HCT116 (cell line): ENCODE data around the gene FAM117A. TPM values are rescaled to one million over a fixed set of nuclear protein-coding genes. Genes with fewer than 3 reads are reported as not detected.

Source experiments
- ATAC-seq: fragments of 200-7000 bp; cut with Tn5 transposase; 2 replicates; pipeline ENCODE4 v1.9.1; 2020; ENCODE audit warnings: mild to moderate bottlenecking, moderate library complexity
- BruUV-seq: library from RNA; stranded (reverse); fragments of 400-500 nt; replicated peaks from 2 replicates; lab custom pipeline; 2021; lab: Mats Ljungman, UMichigan
- CTCF ChIA-PET: fragments of 300-600 bp; sonication (Branson Sonifier 250); formaldehyde crosslinking; loops from one replicate; lab custom pipeline; 2021; ENCODE audit warnings: antibody characterized with exemption; lab: Charles Lee
- POLR2A ChIA-PET: fragments of 300-600, 350-600 bp; sonication (Branson Sonifier 250); formaldehyde crosslinking; loops from one replicate; lab custom pipeline; 2021; ENCODE audit warnings: antibody characterized with exemption; lab: Charles Lee
- RAD21 ChIA-PET, 2 experiments: fragments of 300-600 bp; sonication (Branson Sonifier 250); formaldehyde crosslinking; loops; one replicate each; lab custom pipeline; 2023; ENCODE audit warnings: low total read pairs in 2 of 2; ENCODE audit not compliant: uncharacterized antibody in 2 of 2, unreplicated experiment in 2 of 2, low non-redundant PET in 1 of 2; lab: Charles Lee
- DNase-seq: peaks from one replicate; pipeline ENCODE4 v3.0.0-alpha.2; 2010; ENCODE audit warnings: low read depth, low spot score
- H2AFZ ChIP-seq: fragments of 200-600 bp; shearing (Covaris generic), sonication (generic); 2 replicates; pipeline ENCODE4 v1.6.1; 2017; ENCODE audit warnings: low read depth, mixed run types, mixed read lengths, antibody characterized with exemption, low read length; ENCODE audit not compliant: poor library complexity, severe bottlenecking
- H3K27ac ChIP-seq: 2 replicates; pipeline ENCODE4 v1.5.1; 2012; ENCODE audit warnings: low read depth, low read length
- H3K27me3 ChIP-seq: fragments of 200-600 bp; sonication (generic); 2 replicates; pipeline ENCODE4 v1.6.1; 2016; ENCODE audit warnings: mixed run types, low read length, mixed read lengths; ENCODE audit not compliant: insufficient read depth
- H3K36me3 ChIP-seq, 2 experiments: fragments of 200-500 bp in 1 of 2; fragments of 200-600 bp in 1 of 2; sonication (Bioruptor generic) in 1 of 2; sonication (generic) in 1 of 2; 2 replicates each; pipeline versions ENCODE4 v1.5.1 to v1.6.1; 2014 to 2016; ENCODE audit warnings: low read length in 2 of 2, inconsistent platforms in 1 of 2, mixed read lengths in 1 of 2, mixed run types in 1 of 2; ENCODE audit not compliant: insufficient read depth in 2 of 2, control insufficient read depth in 1 of 2
- H3K4me1 ChIP-seq, 2 experiments: fragments of 200-600 bp in 1 of 2; sonication (generic) in 1 of 2; 2 replicates each; pipeline versions ENCODE4 v1.5.1 to v1.6.1; 2012 to 2017; ENCODE audit warnings: low read length in 2 of 2, inconsistent platforms in 1 of 2, mild to moderate bottlenecking in 1 of 2, mixed read lengths in 1 of 2, mixed run types in 1 of 2, moderate library complexity in 1 of 2; ENCODE audit not compliant: insufficient read depth in 2 of 2, control insufficient read depth in 1 of 2
- H3K4me2 ChIP-seq: fragments of 200-600 bp; sonication (generic); 2 replicates; pipeline ENCODE4 v1.6.1; 2017; ENCODE audit warnings: mixed run types, low read length, mixed read lengths
- H3K4me3 ChIP-seq, 2 experiments: fragments of 200-600 bp in 1 of 2; sonication (generic) in 1 of 2; replicated peaks in 1 of 2; 2 replicates each; pipeline ENCODE4 v1.5.1; 2011 to 2016; ENCODE audit warnings: low read length in 2 of 2, control low read depth in 1 of 2, low read depth in 1 of 2, mild to moderate bottlenecking in 1 of 2, mixed read lengths in 1 of 2, mixed run types in 1 of 2
- H3K79me2 ChIP-seq: fragments of 200-600 bp; sonication (generic); 2 replicates; pipeline ENCODE4 v1.6.1; 2017; ENCODE audit warnings: mild to moderate bottlenecking, mixed run types, low read length, moderate library complexity, mixed read lengths; ENCODE audit not compliant: insufficient read depth
- H3K9ac ChIP-seq: fragments of 200-600 bp; sonication (generic); 2 replicates; pipeline ENCODE4 v1.6.1; 2016; ENCODE audit warnings: low read length, mixed read lengths
- H3K9me2 ChIP-seq: fragments of 200-600 bp; sonication (generic), shearing (Covaris generic); 2 replicates; pipeline ENCODE4 v1.6.1; 2017; ENCODE audit warnings: mixed run types, mild to moderate bottlenecking, moderate library complexity; ENCODE audit not compliant: insufficient read depth
- H3K9me3 ChIP-seq, 2 experiments: fragments of 200-500 bp in 1 of 2; fragments of 200-600 bp in 1 of 2; sonication (Bioruptor generic) in 1 of 2; sonication (generic) in 1 of 2; 2 replicates each; pipeline ENCODE4 v1.6.1; 2014 to 2017; ENCODE audit warnings: low read length in 2 of 2, mixed read lengths in 2 of 2, inconsistent platforms in 1 of 2, low read depth in 1 of 2, mild to moderate bottlenecking in 1 of 2, mixed run types in 1 of 2, moderate library complexity in 1 of 2; ENCODE audit not compliant: control insufficient read depth in 1 of 2, insufficient read depth in 1 of 2
- H4K20me1 ChIP-seq: fragments of 200-600 bp; sonication (generic), shearing (Covaris generic); 2 replicates; pipeline ENCODE4 v1.6.1; 2017; ENCODE audit warnings: mixed run types, mild to moderate bottlenecking, moderate library complexity; ENCODE audit not compliant: insufficient read depth
- CTCF ChIP-seq, 3 experiments: fragments of 200-600 bp in 1 of 3; sonication (generic) in 1 of 3; IDR thresholded peaks in 2 of 3; conservative IDR thresholded peaks in 1 of 3; 2 replicates each; pipeline ENCODE4 v1.5.1; 2012 to 2017; ENCODE audit warnings: low read depth in 2 of 3, low read length in 2 of 3, antibody characterized with exemption in 1 of 3, borderline replicate concordance in 1 of 3, control low read depth in 1 of 3, mild to moderate bottlenecking in 1 of 3, mixed read lengths in 1 of 3, mixed run types in 1 of 3, moderate library complexity in 1 of 3; ENCODE audit not compliant: insufficient read depth in 1 of 3
- EGR1 ChIP-seq: IDR thresholded peaks from 2 replicates; pipeline ENCODE4 v1.6.1; 2012; ENCODE audit warnings: low read depth
- ELF1 ChIP-seq: IDR thresholded peaks from 2 replicates; pipeline ENCODE4 v1.6.1; 2012; ENCODE audit warnings: low read depth, borderline replicate concordance
- FOSL1 ChIP-seq: IDR thresholded peaks from 2 replicates; pipeline ENCODE4 v1.6.1; 2012; ENCODE audit warnings: low read depth
- MAX ChIP-seq: IDR thresholded peaks from 2 replicates; pipeline ENCODE4 v1.6.1; 2012
- POLR2AphosphoS5 ChIP-seq: IDR thresholded peaks from 2 replicates; pipeline ENCODE4 v1.6.1; 2011; ENCODE audit warnings: mild to moderate bottlenecking, low read depth, low read length, moderate library complexity
- REST ChIP-seq: IDR thresholded peaks from 2 replicates; pipeline ENCODE4 v1.6.1; 2012; ENCODE audit warnings: low read depth
- YY1 ChIP-seq: IDR thresholded peaks from 2 replicates; pipeline ENCODE4 v1.6.1; 2011; ENCODE audit warnings: low read length, low read depth, moderate library complexity, mild to moderate bottlenecking; ENCODE audit not compliant: insufficient replicate concordance; ENCODE audit errors: extremely low read depth
- ZBTB33 ChIP-seq: IDR thresholded peaks from 2 replicates; pipeline ENCODE4 v1.6.1; 2011; ENCODE audit warnings: mild to moderate bottlenecking, low read length, moderate library complexity; ENCODE audit not compliant: insufficient replicate concordance; ENCODE audit errors: extremely low read depth
- intact Hi-C: fragments of 100-400 bp; cut with micrococcal nuclease; formaldehyde crosslinking; loops from 2 replicates; pipeline ENCODE4 v1.10.0; 2022
- total RNA-seq: library from RNA; stranded (reverse); gene quantifications from one replicate; pipeline ENCODE4 v1.2.1, GENCODE V29; 2021; ENCODE audit not compliant: unreplicated experiment

FAM117A gene
- total RNA-seq, 1 experiment from 2014 or later = 12.8 TPM

GRCh38 chr17:49779739-49780231 is 15.9 kb upstream of the FAM117A start:
- Histone ChIP-seq H3K27me3 (no peaks in the 10 kb centered on the region; the same call in 1 of the 2 replicates), H2AFZ (no peak overlapping the region), H3K4me2 (no peak overlapping the region), H3K36me3 (no peaks in the 10 kb centered on the region), H3K79me2 (no peaks in the 10 kb centered on the region), H3K9ac (no peak overlapping the region), H3K4me1 (no peaks in the 10 kb centered on the region), H3K9me2 (no peaks in the 10 kb centered on the region), H3K4me3 (no peak overlapping the region), H3K27ac (no peak overlapping the region), H3K9me3 (no peaks in the 10 kb centered on the region), H4K20me1 (no peaks in the 10 kb centered on the region)
- ATAC-seq (peak; percentile 91), DNase-seq (peak; percentile 34)
- RAD21 ChIA-PET = no interaction called here
- POLR2A ChIA-PET = no interaction called here
- intact Hi-C loops = loop anchor here (1.0 to 2.0 kb wide), 2 partner anchors 71 to 211 kb away; no protein-coding TSS in a partner anchor
- no TSS peak for BruUV-seq
- no peak for TF ChIP-seq POLR2AphosphoS5
- peak; percentile 73 to 86 (median 73) for TF ChIP-seq CTCF (IDR thresholded peaks at IDR 0.05 in 2 of 3, conservative IDR thresholded peaks at IDR 0.05 in 1 of 3; ENCODE audit: borderline replicate concordance in 1 of 3, insufficient read depth in 1 of 3, low read depth in 2 of 3, low read length in 2 of 3)
- no peak for TF ChIP-seq MAX
- CTCF ChIA-PET = interaction anchor here (1.2 to 1.7 kb wide), 3 partner anchors 8 to 222 kb away, joined by 5 to 6 read pairs (median 5); partner anchors contain the start of genes KAT7 and SLC35B1

GRCh38 chr17:49779156-49779738 is 15.3 kb upstream of the FAM117A start:
- Histone ChIP-seq H3K9me3 (no peaks in the 10 kb centered on the region), H4K20me1 (no peaks in the 10 kb centered on the region), H2AFZ (no peak overlapping the region), H3K27me3 (no peaks in the 10 kb centered on the region; the same call in 1 of the 2 replicates), H3K4me2 (no peak overlapping the region), H3K27ac (no peak overlapping the region), H3K36me3 (no peaks in the 10 kb centered on the region), H3K9me2 (no peaks in the 10 kb centered on the region), H3K4me3 (no peak overlapping the region), H3K4me1 (no peaks in the 10 kb centered on the region), H3K79me2 (no peaks in the 10 kb centered on the region), H3K9ac (no peak overlapping the region)
- RAD21 ChIA-PET = no interaction called here
- no TSS peak for BruUV-seq
- CTCF ChIA-PET = interaction anchor here (1.2 to 1.7 kb wide), 3 partner anchors 9 to 222 kb away, joined by 5 to 6 read pairs (median 5); partner anchors contain the start of genes KAT7 and SLC35B1
- POLR2A ChIA-PET = no interaction called here
- no peak for DNase-seq
- 0 out of 2 replicates have a peak, but pooled peaks have one; percentile 7 for ATAC-seq
- intact Hi-C loops = loop anchor here (1.0 to 2.0 kb wide), 2 partner anchors 71 to 210 kb away; no protein-coding TSS in a partner anchor
- TF ChIP-seq YY1 (no peak), FOSL1 (no peak), REST (no peak), ELF1 (no peak), ZBTB33 (no peak), EGR1 (no peak)
